Suppressor macrophage (primary cell): Measurements from ENCODE around the gene CWC22.
"Not testable (repeated sequence)": the region's sequence is repeated elsewhere in the genome, so short reads cannot be mapped to it uniquely, and the experiment has no call there.

Source experiments
- DNase-seq, 4 experiments: peaks; one replicate each; pipeline ENCODE4 v3.0.0-alpha.2; 2020 to 2022
- total RNA-seq, 17 experiments: gene quantifications; one replicate each; lab custom pipeline; 2026; ENCODE audit warnings: mixed read lengths in 6 of 17, inconsistent platforms in 3 of 17; lab: John Stamatoyannopoulos, UW

CWC22 gene
- 14.8 to 37.0 (median 22.4) reads per million in 17 experiments for total RNA-seq

DNA sequence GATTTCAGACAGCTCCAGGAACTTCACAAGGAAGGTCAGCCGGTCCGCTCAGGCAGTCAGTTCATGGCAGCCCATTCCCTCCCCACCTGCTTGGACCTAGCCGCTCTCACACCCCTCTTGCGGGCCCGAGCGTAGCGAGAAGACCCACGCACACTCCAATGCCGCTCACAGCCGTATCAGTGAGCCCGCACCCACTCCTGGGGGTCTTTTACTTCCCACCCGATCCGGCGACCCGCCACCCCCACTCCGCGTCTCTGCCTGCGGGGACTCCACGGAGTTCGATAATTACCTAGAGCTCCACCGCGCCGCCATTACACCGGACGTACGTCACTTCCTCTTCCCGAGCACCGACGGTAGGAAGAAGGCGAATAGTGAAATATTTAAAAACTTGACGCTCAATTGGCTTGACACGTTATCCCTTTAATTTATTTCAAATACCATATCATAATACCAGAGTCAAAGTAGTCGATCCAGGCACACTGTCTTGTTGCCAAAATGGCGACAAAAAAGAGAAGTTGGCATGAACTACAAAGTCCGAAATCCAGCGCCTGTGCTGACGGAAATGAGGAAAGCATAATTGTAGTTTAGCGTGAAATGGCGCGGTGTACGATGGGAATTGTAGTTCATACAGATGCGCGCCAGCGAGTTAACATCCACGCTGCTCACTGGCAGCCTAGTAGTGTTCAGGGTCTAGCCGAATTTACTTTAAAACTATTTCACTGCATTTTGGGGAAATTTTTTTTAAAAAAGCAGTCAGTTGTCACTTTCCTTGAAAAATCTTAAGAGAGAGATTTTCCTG lies at the start of gene CWC22:
Gene CWC22, minus strand, starts transcription at position 517 of the 799 bp plus-strand sequence. CDS start 13,956 bp downstream, outside the sequence.
- peak; percentile 89 to 96 (median 95) for DNase-seq

GRCh38 chr2:180056367-180057118 lies 49.4 kb upstream of the CWC22 start:
- DNase-seq, result no peak

- not testable (repeated sequence) for DNase-seq
Observed at GRCh38 chr2:180054576-180054975, 47.5 kb upstream of the CWC22 start.

DNA sequence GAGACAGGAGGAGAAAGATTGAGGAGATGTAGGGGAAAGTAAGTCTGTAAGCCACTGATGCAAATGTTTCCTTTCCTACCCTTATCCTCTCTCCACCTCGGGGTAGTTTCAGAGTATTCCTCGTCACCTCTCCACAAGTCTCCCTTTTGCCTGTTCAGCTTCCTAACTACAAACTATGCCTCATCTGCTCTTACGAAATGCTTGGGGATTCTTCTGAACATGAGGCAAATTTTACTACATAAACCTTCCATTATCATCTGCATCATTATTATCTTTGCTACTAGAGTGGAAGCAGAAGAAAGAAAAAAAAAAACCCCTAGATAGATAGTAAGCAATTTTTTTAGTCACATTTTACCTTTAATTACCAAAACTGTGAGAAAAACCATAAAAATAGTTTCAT lies 43.1 kb upstream of the CWC22 start:
- no peak for DNase-seq

DNA sequence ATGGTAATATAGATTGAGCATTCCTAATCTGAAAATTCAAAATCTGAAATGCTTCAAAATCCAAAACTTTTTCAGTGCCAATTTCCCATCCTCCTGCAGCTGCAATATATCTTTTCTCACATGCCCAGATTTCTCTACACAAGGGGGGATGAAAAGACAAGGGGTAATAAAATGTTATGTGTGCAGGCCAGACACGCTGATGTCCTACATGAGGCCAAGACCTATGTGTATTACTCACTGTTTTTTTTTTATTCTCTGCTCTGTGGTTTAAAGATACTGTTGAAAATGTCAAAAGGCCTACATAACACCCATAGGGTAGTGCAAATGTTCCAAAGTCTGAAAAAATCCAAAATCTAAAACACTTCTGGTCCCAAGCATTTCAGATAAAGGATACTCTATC lies 41.2 kb upstream of the CWC22 start:
- no peak for DNase-seq

DNA sequence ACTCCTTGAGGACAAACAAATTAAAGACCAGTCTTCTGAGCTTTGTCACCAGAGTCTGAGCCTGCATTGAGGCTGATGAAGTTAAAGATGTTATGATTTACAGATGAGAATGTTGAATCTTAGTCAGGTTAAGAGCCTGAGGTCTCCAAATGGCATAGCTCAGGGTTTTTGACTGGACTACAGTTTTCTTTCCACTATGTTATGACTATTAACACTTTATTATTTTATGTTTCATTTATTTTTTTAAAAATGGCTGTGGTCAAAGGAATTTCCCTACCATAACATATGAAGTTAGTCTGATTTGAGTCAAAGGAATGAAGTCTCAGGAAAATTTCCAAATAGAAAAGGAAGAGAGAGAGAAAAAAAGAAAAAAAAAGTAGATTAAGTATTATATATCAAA lies 39.7 kb upstream of the CWC22 start:
- DNase-seq, result no peak

DNA sequence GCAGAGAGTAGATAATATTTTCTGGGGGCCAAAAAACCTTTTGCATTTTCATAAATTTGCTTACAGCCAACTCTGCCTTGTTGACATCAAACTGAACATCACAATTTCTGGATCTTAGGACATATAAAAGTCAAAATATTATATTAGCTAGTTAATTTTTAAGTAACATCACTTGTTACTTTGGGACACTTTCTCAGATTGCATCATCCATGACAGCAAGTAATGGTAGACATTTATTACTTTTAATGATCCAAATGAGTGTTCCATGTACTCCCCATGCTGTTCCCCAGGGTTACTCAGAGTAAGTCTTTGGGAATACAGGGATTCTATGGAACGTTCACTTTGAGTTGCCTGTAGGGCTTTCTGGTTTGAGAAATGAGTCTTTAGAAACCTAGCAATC lies 39.1 kb upstream of the CWC22 start:
- no peak for DNase-seq

GRCh38 chr2:180040146-180040925 lies 33.2 kb upstream of the CWC22 start:
- no peak for DNase-seq

GRCh38 chr2:180038997-180039396 lies 31.9 kb upstream of the CWC22 start:
- DNase-seq, result no peak

GRCh38 chr2:180033993-180034894 lies 27.1 kb upstream of the CWC22 start:
- no peak for DNase-seq

- no peak for DNase-seq
Observed at GRCh38 chr2:180029575-180029974, 22.5 kb upstream of the CWC22 start.

- DNase-seq, result no peak
Observed at GRCh38 chr2:180021850-180022249, 14.8 kb upstream of the CWC22 start.

- no peak for DNase-seq
Observed at GRCh38 chr2:180017784-180018183, 10.7 kb upstream of the CWC22 start.

DNA sequence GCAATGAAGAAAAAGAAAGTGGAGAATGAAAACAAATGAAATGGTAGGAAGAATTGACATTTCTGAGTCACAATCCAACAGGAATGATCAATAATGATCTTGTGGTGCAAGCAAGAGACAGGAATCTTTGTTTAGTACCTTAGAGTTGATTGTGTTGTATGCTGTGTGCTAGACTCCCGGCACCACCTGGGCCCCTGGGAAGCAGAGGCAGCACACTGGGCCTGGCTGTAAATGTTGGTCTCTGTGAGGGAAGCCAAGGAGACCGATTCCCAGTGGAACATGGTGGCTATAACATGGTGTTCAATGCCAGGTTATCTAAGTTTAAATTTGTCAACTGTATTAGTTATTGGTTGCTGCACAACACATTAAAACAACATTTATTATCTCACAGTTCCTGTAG lies 9.8 kb upstream of the CWC22 start:
- no peak for DNase-seq

DNA sequence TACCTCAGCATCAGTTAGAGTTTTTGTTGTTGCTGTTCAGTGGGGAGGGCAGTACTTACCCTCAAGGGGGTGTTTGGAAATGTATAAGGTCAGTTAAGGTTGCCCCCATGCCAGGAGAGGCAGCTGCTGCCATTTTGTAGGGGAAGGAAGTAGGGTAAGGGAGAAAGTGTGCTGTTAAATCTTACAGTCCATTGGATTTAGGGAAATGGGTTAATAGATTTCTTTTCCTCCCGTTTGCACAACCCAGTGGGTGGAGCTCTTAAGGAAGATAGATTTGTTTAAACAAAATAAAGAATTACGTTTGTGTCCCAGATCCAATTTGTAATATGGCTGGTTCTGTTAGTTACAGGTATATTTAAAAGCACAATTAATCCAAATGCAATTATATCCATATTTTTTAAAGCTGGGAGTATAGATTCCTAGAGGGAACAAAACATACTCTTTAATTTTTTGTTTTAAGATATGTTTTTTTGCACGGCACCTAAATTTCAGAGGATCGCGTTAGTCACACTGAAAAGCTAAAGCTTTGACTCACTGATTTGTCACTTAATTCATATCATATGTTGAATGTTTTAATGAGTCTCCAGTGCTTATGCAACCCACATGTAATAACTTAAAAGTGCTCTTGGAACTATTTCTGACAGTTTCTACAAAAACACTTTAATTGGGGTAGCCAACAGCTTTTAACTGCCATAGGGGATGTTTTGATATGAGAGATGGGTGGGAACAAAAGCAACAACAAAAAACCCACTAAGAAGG lies 9.0 kb upstream of the CWC22 start:
- no peak for DNase-seq

DNA sequence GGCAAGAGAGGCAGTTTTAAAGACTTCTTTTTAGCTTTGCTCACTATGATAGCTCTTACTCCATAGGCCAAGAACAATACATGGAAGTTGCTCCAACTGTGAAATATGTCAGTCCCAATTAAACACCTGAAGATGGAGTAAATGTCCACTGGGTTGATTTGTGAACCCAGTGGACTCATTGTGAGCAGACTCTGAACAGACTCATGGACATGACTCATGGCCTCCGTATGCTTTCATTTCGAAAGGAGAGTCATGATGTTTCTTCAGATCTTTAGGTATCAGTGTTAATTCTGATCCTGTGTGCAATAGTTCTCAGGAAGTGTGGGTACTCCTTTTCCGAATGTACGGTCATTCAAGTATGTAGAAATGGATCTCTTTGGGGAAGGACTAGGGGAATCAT lies 5.4 kb upstream of the CWC22 start:
- peak in 1 of 4 experiments; percentile 22 for DNase-seq

DNA sequence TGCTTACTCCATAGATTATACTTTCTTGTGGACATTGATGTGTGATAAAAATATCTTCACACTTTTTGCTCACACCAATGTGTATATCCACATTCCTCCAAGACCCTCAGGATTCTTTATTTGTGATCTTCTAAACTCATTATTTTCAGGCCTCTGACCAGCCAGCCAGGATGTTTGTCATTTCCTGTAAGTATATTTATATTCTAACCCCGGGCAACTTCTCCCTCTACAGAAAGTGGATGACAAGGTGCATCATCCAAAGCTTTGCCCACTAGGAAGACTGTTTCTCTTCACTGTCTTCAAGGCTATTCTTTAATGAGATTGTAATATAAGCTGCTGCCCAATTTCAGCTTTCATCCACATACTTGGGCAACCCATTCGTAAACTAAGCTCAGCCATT lies 3.6 kb upstream of the CWC22 start:
- DNase-seq, result no peak

- peak in 3 of 4 experiments; percentile 9 to 25 (median 10) for DNase-seq
Observed at GRCh38 chr2:180006231-180006630, 866 bp downstream of the CWC22 start.

DNA sequence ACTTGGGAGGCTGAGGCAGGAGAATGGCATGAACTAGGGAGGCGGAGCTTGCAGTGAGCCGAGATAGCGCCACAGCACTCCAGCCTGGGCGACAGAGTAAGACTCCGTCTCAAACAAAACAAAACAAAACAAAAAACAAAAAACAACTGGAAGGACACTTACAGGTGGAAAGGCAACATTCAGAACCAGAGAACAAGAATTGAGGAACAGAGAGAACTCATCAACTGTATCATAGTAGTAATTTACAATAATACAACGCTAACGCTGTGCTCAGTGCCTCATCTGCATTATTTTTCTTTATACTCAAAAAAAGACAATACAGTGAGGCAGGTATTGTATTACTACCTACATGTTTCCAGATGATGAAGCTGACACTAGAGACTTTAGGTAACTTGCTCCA lies 1.6 kb downstream of the CWC22 start:
- DNase-seq, result not testable (repeated sequence)

GRCh38 chr2:180004731-180005130 lies 2.4 kb downstream of the CWC22 start:
- DNase-seq, result no peak

DNA sequence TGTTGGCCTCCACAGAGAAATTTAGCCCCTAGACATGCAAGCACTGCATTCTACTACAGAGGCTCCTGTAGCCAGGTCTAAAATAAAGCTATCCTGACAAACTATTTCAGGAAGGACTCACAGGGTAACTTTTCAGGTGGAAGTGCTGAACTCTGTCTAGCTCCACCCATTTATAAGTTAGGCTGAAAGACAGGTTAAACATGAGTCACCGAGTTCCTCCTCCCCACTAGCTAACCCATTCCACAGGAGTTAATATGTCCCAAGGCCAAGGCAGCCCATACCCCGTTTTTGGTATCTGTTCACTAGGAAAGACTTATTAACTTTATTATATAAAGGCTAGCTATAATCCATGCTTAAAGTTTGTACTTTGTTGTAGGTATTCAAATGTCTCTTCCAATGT lies 3.5 kb downstream of the CWC22 start:
- DNase-seq, result peak in 1 of 4 experiments; percentile 1
